ENCODE data around the gene MUC16. TPM values are rescaled to one million over a fixed set of nuclear protein-coding genes. Genes with fewer than 3 reads are reported as not detected.
A peak's percentile ranks its signal among the peaks of the same experiment; 100 is the strongest.

MUC16 gene
- total RNA-seq, 2 donors from 2014 or later: 0.02 TPM; not detected in 1

- Mint-ChIP-seq H3K9me3 (no peaks in the 10 kb centered on the region), H3K27ac (peak overlapping the region in 1 of 2 donors; percentile 53), H3K36me3 (no peaks in the 10 kb centered on the region)
- DNase-seq (ENCODE audit: low spot score in 2 of 2) (no peak), ATAC-seq (no peak)
Measured at GRCh38 chr19:9018163-9018875, 8.1 kb upstream of the MUC16 start.

GRCh38 chr19:9014803-9015202 lies 4.6 kb upstream of the MUC16 start:
- Mint-ChIP-seq H3K36me3 (no peaks in the 10 kb centered on the region), H3K27ac (no peak overlapping the region), H3K9me3 (no peaks in the 10 kb centered on the region)
- DNase-seq (ENCODE audit: low spot score in 2 of 2) (no peak), ATAC-seq (no peak)

GRCh38 chr19:9013988-9014387 lies 3.8 kb upstream of the MUC16 start:
- ATAC-seq (no peak), DNase-seq (ENCODE audit: low spot score in 2 of 2) (no peak)
- no peaks in the 10 kb centered on the region for H3K36me3 Mint-ChIP-seq
- H3K9me3 Mint-ChIP-seq: no peaks in the 10 kb centered on the region
- no peak overlapping the region for H3K27ac Mint-ChIP-seq

- no peak overlapping the region for H3K27ac Mint-ChIP-seq
Measured at GRCh38 chr19:9011875-9012274, 1.7 kb upstream of the MUC16 start.

GRCh38 chr19:9010693-9011092 lies 484 bp upstream of the MUC16 start:
- ATAC-seq: no peak
- Mint-ChIP-seq H3K36me3 (no peaks in the 10 kb centered on the region), H3K27ac (no peak overlapping the region), H3K9me3 (no peaks in the 10 kb centered on the region)
- no peak for DNase-seq (ENCODE audit: low spot score in 2 of 2)

More at GRCh38 chr19:9011875-9012274, 1.7 kb upstream of the MUC16 start:
- ATAC-seq (no peak), DNase-seq (ENCODE audit: low spot score in 2 of 2) (no peak)
- no peaks in the 10 kb centered on the region for H3K36me3 Mint-ChIP-seq
- H3K9me3 Mint-ChIP-seq: no peaks in the 10 kb centered on the region

GRCh38 chr19:9009431-9009830 lies 778 bp downstream of the MUC16 start:
- Mint-ChIP-seq H3K9me3 (no peaks in the 10 kb centered on the region), H3K36me3 (no peaks in the 10 kb centered on the region), H3K27ac (no peak overlapping the region)
- DNase-seq (ENCODE audit: low spot score in 2 of 2): no peak
- no peak for ATAC-seq

- no peaks in the 10 kb centered on the region for H3K9me3 Mint-ChIP-seq
- DNase-seq (ENCODE audit: low spot score in 2 of 2): no peak
- no peaks in the 10 kb centered on the region for H3K36me3 Mint-ChIP-seq
- ATAC-seq: no peak
- H3K27ac Mint-ChIP-seq: no peak overlapping the region
Measured at GRCh38 chr19:9008667-9009066, 1.5 kb downstream of the MUC16 start.

GRCh38 chr19:9000933-9001332 lies 9.3 kb downstream of the MUC16 start:
- DNase-seq (ENCODE audit: low spot score in 2 of 2) (no peak), ATAC-seq (no peak)
- Mint-ChIP-seq H3K9me3 (peaks cover 9 to 11% of the 10 kb centered on the region in 2 donors), H3K27ac (no peak overlapping the region), H3K36me3 (no peaks in the 10 kb centered on the region)

- ATAC-seq: no peak
- Mint-ChIP-seq H3K27ac (no peak overlapping the region), H3K36me3 (no peaks in the 10 kb centered on the region), H3K9me3 (no peaks in the 10 kb centered on the region)
- DNase-seq (ENCODE audit: low spot score in 2 of 2): peak in 1 of 2 donors; percentile 41
Measured at GRCh38 chr19:8988204-8988603, 22.0 kb downstream of the MUC16 start.

- H3K9me3 Mint-ChIP-seq: peaks cover 0 to under 1% of the 10 kb centered on the region in 2 donors
- H3K36me3 Mint-ChIP-seq: no peaks in the 10 kb centered on the region
- no peak overlapping the region for H3K27ac Mint-ChIP-seq
- DNase-seq (ENCODE audit: low spot score in 2 of 2) (no peak), ATAC-seq (no peak)
Measured at GRCh38 chr19:8986296-8986695, 23.9 kb downstream of the MUC16 start.

- no peak for DNase-seq (ENCODE audit: low spot score in 2 of 2)
- Mint-ChIP-seq H3K27ac (no peak overlapping the region), H3K36me3 (peaks cover 0 to 22% of the 10 kb centered on the region in 2 donors), H3K9me3 (peaks cover 19 to 33% of the 10 kb centered on the region in 2 donors)
- ATAC-seq: no peak
Measured at GRCh38 chr19:8973501-8974091, 36.6 kb downstream of the MUC16 start.

GRCh38 chr19:8965887-8966286 lies 44.3 kb downstream of the MUC16 start:
- Mint-ChIP-seq H3K9me3 (peaks cover 4 to 23% of the 10 kb centered on the region in 2 donors), H3K27ac (no peak overlapping the region), H3K36me3 (no peaks in the 10 kb centered on the region)
- no peak for ATAC-seq
- DNase-seq (ENCODE audit: low spot score in 2 of 2): no peak

Other genes with a start within 250 kb of the MUC16 start
- 10 to 100 TPM; 32.0 to 36.3 TPM for gene ZNF558, start 178.1 kb downstream of the MUC16 start, total RNA-seq
- gene MBD3L1, start 178.0 kb downstream of the MUC16 start, total RNA-seq: not detected
- gene OR1M1, start 76.7 kb upstream of the MUC16 start, total RNA-seq: not detected
- not detected for gene OR7G2, start 97.1 kb upstream of the MUC16 start, total RNA-seq
- gene OR7G1, start 105.4 kb upstream of the MUC16 start, total RNA-seq: not detected
- not detected for gene OR7G3, start 116.5 kb upstream of the MUC16 start, total RNA-seq
- 10 to 100 TPM; 45.7 to 50.4 TPM for gene ZNF317, start 130.0 kb upstream of the MUC16 start, total RNA-seq
- under 1 TPM; 0.08 to 0.57 TPM for gene OR7D2, start 168.6 kb upstream of the MUC16 start, total RNA-seq
- not detected for gene OR7D4, start 209.2 kb upstream of the MUC16 start, total RNA-seq
- not detected for gene OR7E24, start 240.5 kb upstream of the MUC16 start, total RNA-seq

Data from activated naive CD4-positive, alpha-beta T cell treated with anti-CD3 and anti-CD28 coated beads, Interleukin-2, amount 50 U/mL, for 72 hours (primary cell).